HepG2 (cell line): ENCODE results near the gene SRSF2. TPM values are rescaled to one million over a fixed set of nuclear protein-coding genes. Genes with fewer than 3 reads are reported as not detected.

Experiments
- ATAC-seq: fragments of 200-7000 bp; cut with Tn5 transposase; 3 replicates; pipeline ENCODE4 v1.9.1; 2020; ENCODE audit warnings: mild to moderate bottlenecking, moderate library complexity
- BruUV-seq: library from RNA; stranded (reverse); fragments of 400-500 nt; replicated peaks from 2 replicates; lab custom pipeline; 2021; lab: Mats Ljungman, UMichigan
- CTCF ChIA-PET: fragments of 300-600 bp; formaldehyde crosslinking; extraction: SDS; loops from one replicate; lab custom pipeline; 2021; ENCODE audit warnings: low total read pairs, inconsistent platforms, low intra/inter-chr PET ratio; lab: Yijun Ruan, JAX
- POLR2A ChIA-PET: fragments of 350-600 bp; sonication (Branson Sonifier 250); formaldehyde crosslinking; loops from one replicate; lab custom pipeline; 2020; ENCODE audit warnings: antibody characterized with exemption, inconsistent platforms; lab: Yijun Ruan, JAX
- DNase-seq: peaks from one replicate; pipeline ENCODE4 v3.0.0-alpha.2; 2015; ENCODE audit warnings: low spot score
- FAIRE-seq: peaks from 3 replicates; lab custom pipeline; 2011; peaks lifted over from hg19 to GRCh38; lab: Jason Lieb, UNC
- H2AFZ ChIP-seq: one replicate; pipeline ENCODE4 v1.6.1; 2011; ENCODE audit warnings: low read length, inconsistent platforms
- H3K27ac ChIP-seq: fragments of 300-600 bp; 3 replicates; pipeline ENCODE4 v1.8.0; 2011; ENCODE audit warnings: mixed run types, mild to moderate bottlenecking, mixed read lengths, low read length, inconsistent platforms; ENCODE audit not compliant: insufficient read depth; ENCODE audit errors: extremely low read length
- H3K27me3 ChIP-seq, 2 experiments: fragments of 200-600 bp in 1 of 2; 2 replicates in 1 of 2; 3 replicates in 1 of 2; pipeline versions ENCODE4 v1.6.0 to v1.8.0; 2011; ENCODE audit warnings: low read length in 2 of 2, mild to moderate bottlenecking in 2 of 2, moderate library complexity in 2 of 2, inconsistent platforms in 1 of 2; ENCODE audit not compliant: insufficient read depth in 2 of 2, control insufficient read depth in 1 of 2
- H3K36me3 ChIP-seq, 2 experiments: fragments of 200-600 bp in 1 of 2; replicated peaks in 1 of 2; 2 replicates in 1 of 2; 3 replicates in 1 of 2; pipeline versions ENCODE4 v1.5.1 to v1.8.0; 2011; ENCODE audit warnings: low read length in 2 of 2, inconsistent platforms in 1 of 2; ENCODE audit not compliant: insufficient read depth in 2 of 2, control insufficient read depth in 1 of 2
- H3K4me1 ChIP-seq: 2 replicates; pipeline ENCODE4 v1.5.1; 2012; ENCODE audit warnings: low read length, inconsistent platforms; ENCODE audit not compliant: insufficient read depth
- H3K4me2 ChIP-seq: 2 replicates; pipeline ENCODE4 v1.6.0; 2011; ENCODE audit warnings: low read depth, low read length, inconsistent platforms
- H3K4me3 ChIP-seq, 3 experiments: fragments of 200-600 bp in 1 of 3; sonication (generic), shearing (Covaris generic) in 1 of 3; replicated peaks in 1 of 3; 2 replicates each; pipeline ENCODE4 v1.5.1; 2011 to 2016; ENCODE audit warnings: low read length in 3 of 3, inconsistent platforms in 2 of 3, low read depth in 2 of 3, mild to moderate bottlenecking in 2 of 3, control low read depth in 1 of 3, mixed read lengths in 1 of 3; ENCODE audit not compliant: insufficient read depth in 1 of 3
- H3K79me2 ChIP-seq: one replicate; pipeline ENCODE4 v1.6.1; 2011; ENCODE audit warnings: low read length, inconsistent platforms; ENCODE audit not compliant: insufficient read depth
- H3K9ac ChIP-seq: 2 replicates; pipeline ENCODE4 v1.6.0; 2011; ENCODE audit warnings: mild to moderate bottlenecking, low read depth, low read length, inconsistent platforms; ENCODE audit not compliant: insufficient read depth
- H3K9me3 ChIP-seq: 2 replicates; pipeline ENCODE4 v1.5.1; 2012; ENCODE audit warnings: mild to moderate bottlenecking, low read length
- H4K20me1 ChIP-seq: 2 replicates; pipeline ENCODE4 v1.6.0; 2011; ENCODE audit warnings: inconsistent platforms, mild to moderate bottlenecking, low read length, moderate library complexity; ENCODE audit not compliant: insufficient read depth
- ATF5 ChIP-seq: sonication (generic); formaldehyde crosslinking; IDR thresholded peaks from 2 replicates; pipeline ENCODE4 v1.4.0; 2020; ENCODE audit warnings: mild to moderate bottlenecking, low read depth, missing genetic modification reagents
- E2F5 ChIP-seq: sonication (generic); formaldehyde crosslinking; conservative IDR thresholded peaks from 2 replicates; pipeline ENCODE4 v1.4.0; 2020; ENCODE audit warnings: missing genetic modification reagents
- EEA1 ChIP-seq: sonication (generic); formaldehyde crosslinking; IDR thresholded peaks from 2 replicates; pipeline ENCODE4 v1.5.1; 2020; ENCODE audit warnings: mild to moderate bottlenecking, missing genetic modification reagents, borderline replicate concordance
- FOSL2 ChIP-seq: sonication (generic); formaldehyde crosslinking; IDR thresholded peaks from 2 replicates; pipeline ENCODE4 v1.4.0; 2020; ENCODE audit warnings: missing genetic modification reagents
- HNRNPLL ChIP-seq: fragments of 200-400 bp; formaldehyde crosslinking; IDR thresholded peaks from 2 replicates; pipeline ENCODE4 v1.6.1; 2017; ENCODE audit warnings: mild to moderate bottlenecking, low read depth, low read length; ENCODE audit not compliant: poor library complexity, severe bottlenecking
- JARID2 ChIP-seq: sonication (generic); formaldehyde crosslinking; IDR thresholded peaks from 2 replicates; pipeline ENCODE4 v1.8.1; 2023; ENCODE audit warnings: missing genetic modification reagents, inconsistent platforms; ENCODE audit not compliant: insufficient replicate concordance
- MAFG ChIP-seq: sonication (generic); formaldehyde crosslinking; IDR thresholded peaks from 2 replicates; pipeline ENCODE4 v1.5.1; 2020; ENCODE audit warnings: mild to moderate bottlenecking, missing genetic modification reagents
- NFE2 ChIP-seq: sonication (generic); formaldehyde crosslinking; IDR thresholded peaks from 2 replicates; pipeline ENCODE4 v1.4.0; 2020; ENCODE audit warnings: missing genetic modification reagents
- RXRA ChIP-seq: sonication (generic); formaldehyde crosslinking; IDR thresholded peaks from 2 replicates; pipeline ENCODE4 v1.5.1; 2020; ENCODE audit warnings: missing genetic modification reagents
- TBL1XR1 ChIP-seq: fragments of 150-350 bp; IDR thresholded peaks from 2 replicates; pipeline ENCODE4 v1.6.1; 2014; ENCODE audit warnings: borderline replicate concordance, low read length; ENCODE audit not compliant: partially characterized antibody
- TEAD3 ChIP-seq: optimal IDR thresholded peaks from 2 replicates; pipeline ENCODE3; 2016; ENCODE audit warnings: borderline replicate concordance
- THYN1 ChIP-seq: sonication (generic); formaldehyde crosslinking; IDR thresholded peaks from 2 replicates; pipeline ENCODE4 v1.8.1; 2023; ENCODE audit warnings: low read depth, mild to moderate bottlenecking, moderate library complexity, missing genetic modification reagents, borderline replicate concordance
- ZBTB25 ChIP-seq: IDR thresholded peaks from 2 replicates; pipeline ENCODE4 v1.6.1; 2018; ENCODE audit warnings: missing genetic modification reagents
- ZBTB33 ChIP-seq: sonication (generic); formaldehyde crosslinking; IDR thresholded peaks from 2 replicates; pipeline ENCODE4 v1.4.0; 2020; ENCODE audit warnings: missing genetic modification reagents
- ZKSCAN1 ChIP-seq: fragments of 150-350 bp; IDR thresholded peaks from 2 replicates; pipeline ENCODE4 v1.6.1; 2014; ENCODE audit warnings: low read length
- ZNF501 ChIP-seq: sonication (generic); formaldehyde crosslinking; IDR thresholded peaks from 2 replicates; pipeline ENCODE4 v1.5.1; 2020; ENCODE audit warnings: mild to moderate bottlenecking, moderate library complexity, missing genetic modification reagents
- ZNF547 ChIP-seq: sonication (generic); formaldehyde crosslinking; IDR thresholded peaks from 2 replicates; pipeline ENCODE4 v1.5.1; 2020; ENCODE audit warnings: mild to moderate bottlenecking, missing genetic modification reagents
- ZNF724P ChIP-seq: sonication (generic); formaldehyde crosslinking; IDR thresholded peaks from 2 replicates; pipeline ENCODE4 v1.8.0; 2022; ENCODE audit warnings: missing genetic modification reagents, borderline replicate concordance
- ZSCAN29 ChIP-seq: sonication (generic); formaldehyde crosslinking; conservative IDR thresholded peaks from 2 replicates; pipeline ENCODE4 v1.4.0; 2020; ENCODE audit warnings: mild to moderate bottlenecking, missing genetic modification reagents
- WGBS: methylation state at CpG from one replicate; pipeline ENCODE4 v1.1.6; 2017; ENCODE audit warnings: low lambda C conversion rate; 5-methylcytosine and 5-hydroxymethylcytosine counted together
- in situ Hi-C: cut with HindIII; loops from 2 replicates; pipeline ENCODE4 v1.10.0; 2017; ENCODE audit warnings: low pct_unique_long_range_greater_than_20kb; ENCODE audit not compliant: extremely low pct_ligation_motif_present
- intact Hi-C: fragments of 100-400 bp; cut with micrococcal nuclease; formaldehyde crosslinking; loops from one replicate; pipeline ENCODE4 v1.10.0; 2022; ENCODE audit not compliant: unreplicated experiment
- polyA plus RNA-seq, 8 experiments: library from polyadenylated mRNA; depleted of rRNA in 3 of 8; stranded (reverse) in 7 of 8; unstranded in 1 of 8; fragments of >200 nt; fragmentation: Illumina TruSeq in 4 of 8; extraction: Trizol in 4 of 8; gene quantifications; 2 replicates each; pipeline versions ENCODE4 v1.2.1 to v1.2.3, GENCODE V29; 2011 to 2016; ENCODE audit warnings: low read depth in 4 of 8, missing spikeins in 1 of 8, mixed read lengths in 1 of 8; ENCODE audit not compliant: insufficient read depth in 1 of 8
- total RNA-seq, 5 experiments: library from RNA; depleted of rRNA; stranded (reverse); fragments of >200 nt; fragmentation: Illumina TruSeq; extraction: Trizol; gene quantifications; 2 replicates each; pipeline ENCODE4 v1.2.3, GENCODE V29; 2016; ENCODE audit warnings: low read depth in 1 of 5

Gene SRSF2
- total and polyA plus RNA-seq, 2 of the 13 experiments (the other 11 are each of a cell fraction or from before 2014, with no cell fraction given): 306 to 319 TPM

GRCh38 chr17:76702941-76703637, 34.0 kb downstream of the SRSF2 start:
- no peak overlapping the region for H2AFZ ChIP-seq
- FAIRE-seq (no peak), ATAC-seq (no peak), DNase-seq (no peak)
- intact Hi-C loops (loop anchor here (10.0 kb wide), 1 partner anchor 148 kb away; no protein-coding TSS in a partner anchor), in situ Hi-C loops (no loop called here)
- no peak overlapping the region for H3K9ac ChIP-seq
- peaks cover 66% of the 10 kb centered on the region for H3K4me1 ChIP-seq
- BruUV-seq: no TSS peak
- H3K79me2 ChIP-seq: peaks cover 33% of the 10 kb centered on the region
- no peaks in the 10 kb centered on the region for H3K36me3 ChIP-seq
- POLR2A ChIA-PET: interaction anchor here (1.2 to 3.5 kb wide), 4 partner anchors 11 to 144 kb away, joined by 3 to 11 read pairs (median 4); partner anchors contain the start of genes MFSD11 and SRSF2
- no peak overlapping the region for H3K4me2 ChIP-seq
- 89% methylated on average over 10 of the region's 10 CpGs for WGBS
- no peak overlapping the region for H3K4me3 ChIP-seq
- no peaks in the 10 kb centered on the region for H3K9me3 ChIP-seq
- no peaks in the 10 kb centered on the region for H3K27me3 ChIP-seq
- no peak overlapping the region for H3K27ac ChIP-seq
- CTCF ChIA-PET: no interaction called here
- H4K20me1 ChIP-seq: peaks cover 3% of the 10 kb centered on the region; the same call in 1 of the 2 replicates
- no peak for TF ChIP-seq ATF5 (CRISPR knock-in tag)
- no peak for TF ChIP-seq MAFG (CRISPR knock-in tag)
- TF ChIP-seq FOSL2 (CRISPR knock-in tag): no peak
- TF ChIP-seq ZKSCAN1: no peak
- TF ChIP-seq TEAD3 (CRISPR knock-in tag): peak; percentile 14
- TF ChIP-seq ZSCAN29 (CRISPR knock-in tag): no peak
- TF ChIP-seq ZBTB25 (CRISPR knock-in tag): no peak
- no peak for TF ChIP-seq JARID2 (CRISPR knock-in tag)
- TF ChIP-seq RXRA (CRISPR knock-in tag): no peak
- TF ChIP-seq ZNF724P (CRISPR knock-in tag): no peak
- no peak for TF ChIP-seq ZNF547
- no peak for TF ChIP-seq HNRNPLL
- no peak for TF ChIP-seq THYN1
- TF ChIP-seq NFE2 (CRISPR knock-in tag): no peak
- TF ChIP-seq ZBTB33: peak; percentile 35; the same call in 1 of the 2 replicates
- TF ChIP-seq EEA1 (CRISPR knock-in tag): no peak
- TF ChIP-seq E2F5 (CRISPR knock-in tag): no peak
- no peak for TF ChIP-seq TBL1XR1
- no peak for TF ChIP-seq ZNF501 (CRISPR knock-in tag)
